Activated CD8-positive, alpha-beta memory T cell treated with anti-CD3 and anti-CD28 coated beads for 4 hours (primary cell): ENCODE results near the gene STOX2.

Source experiments
- DNase-seq, 2 donors: peaks; one replicate each; pipeline ENCODE4 v3.0.0-alpha.2; 2020; ENCODE audit warnings: low read depth in 2 of 2

STOX2 gene

DNA sequence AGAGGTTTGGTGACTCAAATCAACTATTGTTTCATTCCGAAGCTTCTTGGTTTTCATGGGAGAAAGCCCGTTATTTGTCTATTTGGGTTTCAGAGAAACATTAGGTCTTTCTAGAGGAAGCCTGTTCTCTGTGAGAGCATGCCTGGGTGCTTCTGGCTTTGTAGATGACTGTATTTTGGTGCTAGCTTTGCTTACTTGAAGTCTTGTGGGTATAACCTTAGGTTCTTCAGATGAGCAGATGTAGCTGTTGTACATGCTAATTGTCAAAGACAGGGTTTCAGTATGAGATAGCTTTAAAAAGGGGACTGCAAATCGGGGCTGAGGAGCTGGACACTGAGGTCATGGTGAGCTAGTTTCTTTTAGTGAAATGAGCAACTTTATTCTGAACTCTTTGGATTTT, 7.9 kb upstream of the STOX2 start:
- no peak for DNase-seq

GRCh38 chr4:183898456-183898855, 6.7 kb upstream of the STOX2 start:
- DNase-seq = no peak

- DNase-seq = no peak
These were observed 1.9 kb upstream of the STOX2 start for GRCh38 chr4:183903021-183903760.

- no peak for DNase-seq
These were observed 734 bp downstream of the STOX2 start for GRCh38 chr4:183905593-183906488.

- no peak for DNase-seq
These were observed 1.3 kb downstream of the STOX2 start for GRCh38 chr4:183906489-183906738.

DNA sequence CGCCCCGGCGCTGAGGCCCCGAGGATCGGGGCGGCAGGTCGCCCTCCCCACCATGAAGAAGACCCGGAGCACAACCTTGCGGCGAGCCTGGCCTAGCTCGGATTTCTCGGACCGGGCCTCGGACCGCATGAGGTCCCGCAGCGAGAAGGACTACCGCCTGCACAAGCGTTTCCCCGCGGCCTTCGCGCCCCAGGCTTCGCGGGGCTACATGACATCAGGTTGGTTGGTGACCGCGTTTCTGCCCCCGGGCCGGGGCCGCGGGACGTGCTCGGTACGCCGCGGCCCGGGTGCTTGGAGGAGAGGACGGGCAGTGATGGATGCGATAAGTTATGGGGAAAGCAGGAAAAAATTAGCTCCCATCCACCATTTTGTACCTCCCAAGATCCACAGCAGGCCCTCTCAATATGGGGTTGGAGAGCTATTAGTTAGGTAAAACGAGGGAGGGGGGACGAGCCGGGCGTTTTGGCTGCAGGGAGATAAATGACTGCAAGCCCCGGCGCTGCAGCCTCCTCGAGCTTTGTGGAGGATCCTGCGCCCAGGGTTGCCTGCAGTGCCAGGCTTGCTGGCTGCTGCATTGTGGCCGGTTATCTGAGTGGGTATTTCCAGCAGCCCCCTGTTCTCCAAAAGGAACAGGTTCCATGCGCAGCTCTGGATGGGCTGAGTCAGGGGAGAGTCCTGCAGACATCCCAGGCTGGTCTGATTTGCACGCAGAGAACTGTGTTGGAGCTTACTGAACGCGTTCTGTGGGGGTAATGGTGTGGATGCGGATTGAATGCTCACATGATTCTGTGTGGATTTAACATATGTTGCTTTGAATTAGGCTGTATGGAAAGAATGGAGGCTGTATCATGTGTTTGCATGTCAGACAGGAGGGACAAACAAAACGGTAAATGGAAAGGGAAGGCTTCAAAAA, 1.9 kb downstream of the STOX2 start:
- no peak for DNase-seq

DNA sequence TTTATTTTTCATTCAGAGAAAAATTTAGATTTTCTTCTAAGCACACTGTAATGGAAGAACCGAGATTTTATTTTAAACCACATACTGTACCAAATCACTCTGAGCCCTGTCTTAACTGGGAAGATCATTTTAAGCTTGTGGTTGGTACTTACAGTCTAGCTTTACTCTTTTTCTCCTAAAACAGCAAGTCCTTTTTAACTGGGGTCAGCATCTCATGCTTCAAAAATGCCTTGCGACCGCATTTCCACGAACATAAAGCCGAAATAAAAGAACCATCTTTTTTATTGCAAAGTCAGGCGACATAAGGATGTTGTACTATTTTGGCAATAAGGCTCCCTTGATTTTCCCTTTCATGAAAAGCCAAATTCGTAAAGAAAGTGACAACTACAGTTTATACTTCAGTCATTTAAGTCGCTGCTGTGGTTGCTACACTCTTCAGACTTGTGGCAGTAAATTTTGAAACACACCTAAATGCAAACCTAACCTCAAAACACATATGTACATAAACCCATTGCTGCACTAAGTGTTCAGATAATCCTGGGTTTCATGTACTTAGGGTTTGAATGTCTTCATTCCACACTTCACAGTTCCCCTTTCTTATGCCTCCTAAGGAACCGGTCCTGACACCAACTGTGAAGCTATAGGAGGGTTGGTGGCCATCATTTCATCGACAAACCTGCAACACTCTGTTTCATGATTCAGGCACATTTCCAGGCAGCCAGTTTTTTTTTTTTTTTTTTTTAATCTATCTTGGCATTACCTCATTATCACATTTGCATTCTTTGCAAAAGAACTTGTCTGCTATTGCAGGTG, 3.0 kb downstream of the STOX2 start:
- no peak for DNase-seq

DNA sequence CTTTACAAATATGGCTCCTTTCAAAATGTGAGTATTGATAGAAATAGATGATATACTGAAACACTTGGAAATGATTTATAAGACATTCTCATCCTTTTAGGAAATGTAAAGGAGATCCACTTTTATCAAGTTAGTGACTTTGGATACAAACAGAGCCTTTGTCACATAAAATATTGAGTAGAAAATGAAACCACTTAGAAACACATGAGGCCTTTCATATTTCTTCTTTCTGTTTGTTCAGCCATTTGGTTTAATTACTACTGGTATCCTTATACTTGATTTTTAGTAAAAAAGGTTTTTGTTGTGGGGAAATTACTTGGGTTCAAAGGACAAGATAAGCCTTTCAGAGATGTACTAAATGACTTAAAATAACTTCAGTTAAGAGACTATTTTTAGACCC, 4.1 kb downstream of the STOX2 start:
- no peak for DNase-seq

- no peak for DNase-seq
These were observed 4.7 kb downstream of the STOX2 start for GRCh38 chr4:183909801-183910200.

DNA sequence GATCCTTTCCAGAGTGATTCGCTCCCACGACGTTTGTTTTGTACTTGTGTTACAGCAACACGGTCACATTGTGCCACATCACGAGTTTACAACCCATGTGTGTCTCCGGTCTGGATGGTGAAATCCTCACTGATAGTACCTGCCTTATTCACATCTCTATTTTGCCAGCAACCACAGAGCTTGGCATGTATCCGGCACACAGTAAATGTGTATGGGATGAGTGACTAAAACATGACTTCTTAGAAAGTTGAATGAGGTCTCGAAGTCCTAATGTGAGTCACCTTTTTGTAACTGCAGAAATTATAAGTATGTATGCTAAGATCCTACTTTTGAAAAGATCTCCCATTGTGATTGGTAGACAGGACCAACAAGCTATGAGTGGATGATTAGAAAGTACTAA, 7.5 kb downstream of the STOX2 start:
- no peak for DNase-seq

DNA sequence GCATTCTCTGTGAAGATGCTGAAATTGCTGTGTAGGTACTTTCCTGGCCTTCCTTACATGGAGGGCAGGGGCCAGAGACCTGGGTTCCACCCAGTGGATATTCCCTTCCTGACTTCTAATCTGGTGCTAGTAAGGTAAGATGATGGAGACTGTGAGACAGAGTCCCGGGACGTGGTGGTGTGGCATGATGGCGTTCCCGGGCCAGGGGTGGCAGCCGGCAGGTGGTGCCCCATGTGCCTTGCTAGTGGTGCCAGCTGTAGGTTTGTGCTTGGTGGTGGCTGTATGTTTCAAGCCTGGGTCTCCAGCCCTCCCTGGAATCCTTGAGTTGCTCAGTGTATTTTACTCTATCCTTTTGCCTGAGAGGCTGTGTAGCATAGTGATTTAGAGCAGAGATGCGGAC, 10.9 kb downstream of the STOX2 start:
- no peak for DNase-seq

- no peak for DNase-seq
These were observed 13.6 kb downstream of the STOX2 start for GRCh38 chr4:183918696-183919095.

GRCh38 chr4:183919141-183919540, 14.0 kb downstream of the STOX2 start:
- no peak for DNase-seq

DNA sequence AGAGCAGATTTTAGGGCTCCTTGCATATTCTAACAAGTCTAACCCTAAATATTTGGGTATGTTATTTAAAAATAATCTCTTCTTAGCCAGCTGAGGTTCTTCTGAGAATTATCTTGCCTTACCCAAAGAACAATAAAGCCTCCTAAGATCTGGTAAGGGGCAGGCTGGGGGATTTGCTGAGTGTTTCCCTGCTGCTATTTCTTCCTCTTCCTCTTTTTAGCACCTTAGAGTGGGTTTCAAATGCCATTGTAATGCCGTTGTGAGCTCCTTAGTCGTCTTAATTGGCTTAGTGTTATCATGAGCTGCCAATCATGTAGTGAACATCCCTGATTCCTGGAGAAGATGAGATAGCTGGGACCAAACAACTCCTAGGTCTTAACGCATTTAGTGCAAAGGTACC, 15.4 kb downstream of the STOX2 start:
- no peak for DNase-seq

DNA sequence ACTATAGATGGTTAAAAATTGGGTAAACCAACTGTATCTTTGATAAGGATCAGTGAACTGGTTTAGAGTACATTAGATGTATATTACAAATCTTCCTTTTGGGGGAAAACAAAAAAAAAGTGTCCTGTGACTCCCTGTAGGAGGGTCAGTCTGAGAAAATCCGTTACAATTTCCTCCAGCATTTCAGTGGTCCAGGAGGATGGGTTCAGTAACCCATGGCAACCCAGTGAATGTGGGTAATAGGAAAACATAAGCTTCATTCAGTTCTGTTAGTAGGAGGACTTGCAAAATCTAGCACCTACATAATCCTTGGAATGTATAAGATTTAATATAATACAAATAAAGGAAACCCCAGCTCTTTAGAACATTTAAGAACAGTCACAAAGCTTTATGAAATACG, 16.2 kb downstream of the STOX2 start:
- DNase-seq = no peak

DNA sequence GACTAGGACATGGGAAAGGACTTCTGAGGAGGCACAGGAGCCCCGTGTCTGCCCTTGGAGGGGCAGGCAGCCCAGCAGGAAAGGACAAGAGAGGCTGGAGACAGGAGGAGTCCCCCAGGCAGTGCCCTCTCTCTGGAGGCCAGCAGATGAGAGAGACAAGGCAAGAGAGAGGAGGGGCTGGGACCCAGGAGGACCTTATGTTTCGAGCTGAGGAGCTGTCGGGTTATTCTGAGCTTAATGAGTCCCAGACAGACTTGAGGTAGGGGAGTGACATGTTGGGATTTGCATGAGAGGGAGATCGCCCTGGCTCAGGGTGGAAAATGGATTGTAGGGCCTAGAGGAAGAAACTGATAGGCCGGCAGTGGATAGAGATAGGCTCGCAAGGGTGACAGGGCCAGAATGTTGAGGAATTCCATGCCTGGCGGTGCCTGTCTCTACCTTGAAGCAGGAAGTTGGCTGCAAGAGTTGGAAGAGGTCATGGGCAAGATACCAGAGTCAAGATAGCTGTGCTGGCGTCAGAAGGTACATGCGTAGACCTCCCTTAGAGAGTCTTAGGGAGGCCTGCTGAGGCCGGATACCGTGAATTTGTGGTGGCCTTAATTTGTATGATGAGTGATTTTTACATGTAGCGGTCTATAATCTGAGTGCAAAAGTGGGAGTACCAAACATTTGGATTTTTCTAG, 19.4 kb downstream of the STOX2 start:
- DNase-seq = no peak

- DNase-seq = no peak
These were observed 21.8 kb downstream of the STOX2 start for GRCh38 chr4:183926950-183927349.

- DNase-seq = no peak
These were observed 27.5 kb downstream of the STOX2 start for GRCh38 chr4:183932576-183932975.

- DNase-seq = no peak
These were observed 29.7 kb downstream of the STOX2 start for GRCh38 chr4:183934761-183935160.

DNA sequence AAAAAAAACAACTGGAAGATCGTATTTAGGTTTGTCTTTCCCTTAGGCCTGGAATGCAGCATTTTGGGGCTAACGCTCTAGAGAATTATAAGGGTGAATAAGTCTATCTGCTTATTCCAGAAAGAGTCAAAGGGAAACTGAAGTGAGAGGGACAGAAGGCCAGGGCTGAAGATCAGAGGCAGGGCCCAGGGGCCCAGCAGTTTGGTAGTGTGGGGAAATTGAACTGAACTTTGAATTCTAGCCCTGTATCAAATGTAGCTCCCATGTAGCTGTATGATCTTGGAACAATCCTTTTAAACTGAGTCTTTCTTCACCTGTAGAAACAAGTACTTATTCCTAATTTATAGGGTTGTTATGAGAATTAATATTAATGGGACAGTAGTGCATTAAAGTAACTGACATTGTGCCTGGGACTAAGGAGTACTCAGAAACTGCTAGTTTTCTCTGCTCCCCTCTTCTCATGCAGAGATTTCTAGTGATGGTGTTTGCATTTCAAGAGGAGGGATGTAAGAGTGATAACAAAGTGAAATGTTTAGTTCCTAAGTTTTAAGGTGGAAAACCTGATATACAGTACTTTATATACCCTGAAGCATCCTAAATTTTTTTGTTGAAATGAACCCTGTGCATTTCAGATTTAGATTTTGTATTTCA, 30.4 kb downstream of the STOX2 start:
- no peak for DNase-seq
